Mesendoderm (in vitro differentiated cells): ENCODE measurements around the gene SSRP1.
"Not testable (repeated sequence)": the region's sequence is repeated elsewhere in the genome, so short reads cannot be mapped to it uniquely, and the experiment has no call there.

Source experiments
- DNase-seq: peaks from one replicate; pipeline ENCODE4 v3.0.0; 2013
- H2AK5ac ChIP-seq: 2 replicates; pipeline ENCODE4 v1.6.1; 2013; ENCODE audit warnings: low read length, inconsistent platforms
- H2BK120ac ChIP-seq: 2 replicates; pipeline ENCODE4 v1.6.1; 2013; ENCODE audit warnings: low read depth, mild to moderate bottlenecking, low read length, moderate library complexity, mixed read lengths
- H2BK15ac ChIP-seq: replicated peaks from 2 replicates; pipeline ENCODE4 v1.6.1; 2013; ENCODE audit warnings: low read depth, mild to moderate bottlenecking, moderate library complexity
- H2BK5ac ChIP-seq: 2 replicates; pipeline ENCODE4 v1.6.1; 2013; ENCODE audit warnings: low read length, inconsistent platforms
- H3K18ac ChIP-seq: 2 replicates; pipeline ENCODE4 v1.6.1; 2013; ENCODE audit warnings: mild to moderate bottlenecking, low read length, mixed read lengths
- H3K23ac ChIP-seq: one replicate; pipeline ENCODE4 v1.6.1; 2013; ENCODE audit warnings: low read length
- H3K27ac ChIP-seq: 2 replicates; pipeline ENCODE4 v1.5.1; 2013; ENCODE audit warnings: low read depth, mild to moderate bottlenecking, inconsistent platforms, low read length, moderate library complexity
- H3K27me3 ChIP-seq: 2 replicates; pipeline ENCODE4 v1.6.1; 2013; ENCODE audit warnings: low read length, control low read depth, mild to moderate bottlenecking, inconsistent platforms; ENCODE audit not compliant: insufficient read depth, poor library complexity
- H3K36me3 ChIP-seq: 2 replicates; pipeline ENCODE4 v1.6.1; 2013; ENCODE audit warnings: low read length, inconsistent platforms; ENCODE audit not compliant: control insufficient read depth, insufficient read depth
- H3K4ac ChIP-seq: one replicate; pipeline ENCODE4 v1.6.1; 2013; ENCODE audit warnings: low read depth, mild to moderate bottlenecking, low read length, moderate library complexity
- H3K4me1 ChIP-seq: 2 replicates; pipeline ENCODE4 v1.6.1; 2013; ENCODE audit warnings: low read depth, low read length, inconsistent platforms; ENCODE audit not compliant: control insufficient read depth
- H3K4me2 ChIP-seq: 2 replicates; pipeline ENCODE4 v1.6.1; 2013; ENCODE audit warnings: low read length
- H3K4me3 ChIP-seq: 2 replicates; pipeline ENCODE4 v1.5.1; 2013; ENCODE audit warnings: mild to moderate bottlenecking, low read length
- H3K56ac ChIP-seq: one replicate; pipeline ENCODE4 v1.6.1; 2013; ENCODE audit warnings: low read length
- H3K79me1 ChIP-seq: 2 replicates; pipeline ENCODE4 v1.6.1; 2013; ENCODE audit warnings: low read length, inconsistent platforms
- H3K79me2 ChIP-seq: 2 replicates; pipeline ENCODE4 v1.6.1; 2013; ENCODE audit warnings: mild to moderate bottlenecking, low read length; ENCODE audit not compliant: control insufficient read depth, insufficient read depth
- H3K9ac ChIP-seq: 2 replicates; pipeline ENCODE4 v1.6.1; 2013; ENCODE audit warnings: low read length, inconsistent platforms
- H4K5ac ChIP-seq: one replicate; pipeline ENCODE4 v1.6.1; 2013; ENCODE audit warnings: low read length
- H4K8ac ChIP-seq: one replicate; pipeline ENCODE4 v1.6.1; 2013; ENCODE audit warnings: low read depth, mild to moderate bottlenecking, control low read depth, low read length, moderate library complexity
- WGBS: extraction: QIAGEN DNeasy Blood & Tissue Kit; methylation state at CpG from one replicate; pipeline ENCODE4 v1.1.7; 2013; ENCODE audit warnings: low lambda C conversion rate, missing lambda C conversion rate; ENCODE audit not compliant: insufficient coverage; ENCODE audit errors: extremely low coverage; 5-methylcytosine and 5-hydroxymethylcytosine counted together

The SSRP1 gene

DNA sequence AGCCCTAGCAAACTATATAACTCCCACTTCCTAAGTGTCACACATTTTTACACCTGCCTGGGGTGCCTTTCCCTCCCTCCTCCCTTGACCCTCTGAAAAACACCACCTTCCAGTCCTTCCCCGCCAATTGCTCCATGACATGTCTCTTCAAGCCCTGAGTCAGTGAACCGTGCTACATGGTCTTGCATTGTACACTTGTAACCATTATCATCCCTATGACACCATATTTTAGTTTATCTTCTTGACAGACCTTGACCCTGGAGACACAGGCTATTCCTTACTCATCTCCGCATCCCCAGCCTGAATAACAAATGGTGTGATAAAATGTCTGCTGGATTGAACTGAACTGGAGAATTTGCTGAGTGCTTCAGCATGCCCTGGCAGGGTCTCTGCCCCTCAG, 47.8 kb downstream of the SSRP1 start:
- H3K4me1 ChIP-seq = no peaks in the 10 kb centered on the region
- no peak overlapping the region for H3K9ac ChIP-seq
- H3K4ac ChIP-seq = no peak overlapping the region
- no peak for DNase-seq
- H4K8ac ChIP-seq = no peak overlapping the region
- H3K27ac ChIP-seq = no peak overlapping the region
- no peak overlapping the region for H2BK15ac ChIP-seq
- no peaks in the 10 kb centered on the region for H3K36me3 ChIP-seq
- no CpG with 5 or more reads among the region's 3 CpGs for WGBS
- H3K56ac ChIP-seq = no peak overlapping the region
- H3K79me1 ChIP-seq = no peaks in the 10 kb centered on the region
- H3K4me3 ChIP-seq = no peak overlapping the region
- no peak overlapping the region for H3K18ac ChIP-seq
- no peaks in the 10 kb centered on the region for H3K27me3 ChIP-seq
- no peak overlapping the region for H3K23ac ChIP-seq
- no peak overlapping the region for H2BK120ac ChIP-seq
- no peaks in the 10 kb centered on the region for H3K79me2 ChIP-seq
- no peak overlapping the region for H4K5ac ChIP-seq
- no peak overlapping the region for H3K4me2 ChIP-seq
- no peak overlapping the region for H2BK5ac ChIP-seq
- H2AK5ac ChIP-seq = no peak overlapping the region

GRCh38 chr11:57283231-57283990, 52.3 kb downstream of the SSRP1 start:
- Histone ChIP-seq H3K36me3 (no peaks in the 10 kb centered on the region), H3K4me3 (no peak overlapping the region), H3K23ac (no peak overlapping the region), H3K9ac (no peak overlapping the region), H3K18ac (no peak overlapping the region), H3K4me1 (peaks cover 2% of the 10 kb centered on the region), H3K27ac (no peak overlapping the region), H4K5ac (no peak overlapping the region), H2AK5ac (no peak overlapping the region), H3K56ac (no peak overlapping the region), H3K4ac (no peak overlapping the region), H3K79me2 (no peaks in the 10 kb centered on the region), H2BK120ac (no peak overlapping the region), H3K79me1 (no peaks in the 10 kb centered on the region), H3K4me2 (no peak overlapping the region), H3K27me3 (no peaks in the 10 kb centered on the region), H2BK15ac (no peak overlapping the region), H2BK5ac (no peak overlapping the region), H4K8ac (no peak overlapping the region)
- no CpG with 5 or more reads among the region's 2 CpGs for WGBS
- DNase-seq = peak; percentile 53

GRCh38 chr11:57281546-57281945, 54.1 kb downstream of the SSRP1 start:
- H3K79me2 ChIP-seq, H2BK15ac ChIP-seq, H3K18ac ChIP-seq, H4K5ac ChIP-seq, H3K9ac ChIP-seq, H3K27me3 ChIP-seq, H3K4me2 ChIP-seq, H3K56ac ChIP-seq, H4K8ac ChIP-seq, DNase-seq, H3K36me3 ChIP-seq, H3K79me1 ChIP-seq, H2BK120ac ChIP-seq, H2BK5ac ChIP-seq, H3K4me1 ChIP-seq, H3K4me3 ChIP-seq, H3K4ac ChIP-seq, H3K27ac ChIP-seq, H3K23ac ChIP-seq, H2AK5ac ChIP-seq: not testable (repeated sequence)
- WGBS = no CpG with 5 or more reads among the region's 6 CpGs

GRCh38 chr11:57279116-57279515, 56.6 kb downstream of the SSRP1 start:
- Histone ChIP-seq H3K36me3 (no peaks in the 10 kb centered on the region), H3K79me2 (no peaks in the 10 kb centered on the region), H2AK5ac (no peak overlapping the region), H4K5ac (no peak overlapping the region), H4K8ac (no peak overlapping the region), H3K27me3 (no peaks in the 10 kb centered on the region), H3K27ac (no peak overlapping the region), H3K79me1 (no peaks in the 10 kb centered on the region), H2BK15ac (no peak overlapping the region), H3K9ac (no peak overlapping the region), H3K56ac (no peak overlapping the region), H3K4me2 (no peak overlapping the region), H2BK5ac (no peak overlapping the region), H3K4me1 (peaks cover 2% of the 10 kb centered on the region), H3K18ac (no peak overlapping the region), H3K23ac (no peak overlapping the region), H3K4me3 (no peak overlapping the region), H2BK120ac (no peak overlapping the region), H3K4ac (no peak overlapping the region)
- no CpG with 5 or more reads among the region's 5 CpGs for WGBS
- no peak for DNase-seq

DNA sequence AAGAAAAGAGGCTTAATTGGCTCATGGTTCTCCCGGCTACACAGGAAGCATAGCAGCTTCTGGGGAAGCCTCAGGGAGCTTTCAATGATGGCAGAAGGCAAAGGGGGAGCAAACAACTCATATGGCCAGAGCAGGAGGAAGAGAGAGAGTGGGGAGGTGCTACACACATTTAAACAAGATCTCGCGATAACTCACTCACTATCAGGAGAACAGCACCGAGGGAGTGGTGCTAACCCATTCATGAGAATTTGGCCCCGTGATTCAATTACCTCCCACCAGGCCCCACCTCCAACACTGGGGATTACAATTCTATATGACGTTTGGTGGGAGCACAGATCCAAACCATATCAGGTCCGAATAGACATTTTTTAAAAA, 57.0 kb downstream of the SSRP1 start:
- Histone ChIP-seq H2AK5ac (no peak overlapping the region), H3K27ac (no peak overlapping the region), H3K18ac (peak overlapping the region; percentile 25), H4K8ac (no peak overlapping the region), H3K4me3 (no peak overlapping the region), H2BK120ac (no peak overlapping the region), H3K27me3 (no peaks in the 10 kb centered on the region), H3K4me2 (no peak overlapping the region), H2BK15ac (no peak overlapping the region), H3K79me2 (no peaks in the 10 kb centered on the region), H3K23ac (no peak overlapping the region), H4K5ac (no peak overlapping the region), H3K4me1 (peaks cover 2% of the 10 kb centered on the region), H3K56ac (no peak overlapping the region), H3K4ac (no peak overlapping the region), H3K79me1 (no peaks in the 10 kb centered on the region), H2BK5ac (no peak overlapping the region), H3K36me3 (no peaks in the 10 kb centered on the region), H3K9ac (no peak overlapping the region)
- WGBS = no CpG with 5 or more reads among the region's 7 CpGs
- peak; percentile 43 for DNase-seq
